PC-3 (cell line): Measurements from ENCODE around the gene PDZRN3.

Source experiments
- CTCF ChIP-seq: fragments of 300-600 bp; sonication (generic); conservative IDR thresholded peaks from 2 replicates; pipeline ENCODE4 v1.5.1; 2017; ENCODE audit warnings: antibody characterized with exemption, low read depth, mild to moderate bottlenecking, low read length
- EZH2 ChIP-seq: fragments of 300-600 bp; sonication (generic); IDR thresholded peaks from one replicate; pipeline ENCODE4 v1.6.1; 2017; ENCODE audit warnings: antibody characterized with exemption, mild to moderate bottlenecking, low read length; ENCODE audit not compliant: unreplicated experiment
- EZH2phosphoT487 ChIP-seq: fragments of 300-600 bp; sonication (generic); IDR thresholded peaks from 2 replicates; pipeline ENCODE4 v1.6.1; 2018; ENCODE audit warnings: mild to moderate bottlenecking, antibody characterized with exemption, low read length, borderline replicate concordance

GRCh38 chr3:73611176-73611575, 13.6 kb downstream of the PDZRN3 start:
- TF ChIP-seq EZH2phosphoT487 (no peak), CTCF (no peak), EZH2 (no peak)
